Activated naive CD8-positive, alpha-beta T cell treated with anti-CD3 and anti-CD28 coated beads for 36 hours (primary cell): ENCODE measurements around the gene TXNDC8. TPM values are rescaled to one million over a fixed set of nuclear protein-coding genes. Genes with fewer than 3 reads are reported as not detected.
"Not testable (repeated sequence)": the region's sequence is repeated elsewhere in the genome, so short reads cannot be mapped to it uniquely, and the experiment has no call there.

Experiments
- DNase-seq: peaks from one replicate; pipeline ENCODE4 v3.0.0; 2021
- H3K27ac Mint-ChIP-seq: one replicate; pipeline ENCODE4 v1.8.0; 2022; ENCODE audit warnings: mild to moderate bottlenecking, moderate library complexity, mixed read lengths
- H3K27me3 Mint-ChIP-seq: one replicate; pipeline ENCODE4 v1.8.0; 2022; ENCODE audit warnings: mild to moderate bottlenecking, mixed read lengths
- H3K36me3 Mint-ChIP-seq: one replicate; pipeline ENCODE4 v1.8.0; 2021; ENCODE audit warnings: mild to moderate bottlenecking, mixed read lengths
- H3K4me1 Mint-ChIP-seq: one replicate; pipeline ENCODE4 v1.8.0; 2021; ENCODE audit warnings: mixed read lengths
- H3K4me3 Mint-ChIP-seq: one replicate; pipeline ENCODE4 v1.8.0; 2022; ENCODE audit warnings: mild to moderate bottlenecking, moderate library complexity, mixed read lengths
- H3K9me3 Mint-ChIP-seq: one replicate; pipeline ENCODE4 v1.8.0; 2022; ENCODE audit warnings: mixed read lengths
- total RNA-seq, 2 experiments: library from RNA; stranded (reverse); gene quantifications; one replicate each; pipeline ENCODE4 v1.2.3, GENCODE V29; 2021

The TXNDC8 gene
- total RNA-seq, result not detected

GRCh38 chr9:110337727-110338126, at the start of gene TXNDC8:
Gene TXNDC8 (minus strand): TSS chr9:110337863.
- Mint-ChIP-seq H3K4me3 (no peak within 1 kb of the TSS), H3K27me3 (no peaks in the 10 kb centered on the region), H3K27ac (no peak within 1 kb of the TSS), H3K9me3 (no peaks in the 10 kb centered on the region), H3K36me3 (no peaks in the 10 kb centered on the region), H3K4me1 (peaks cover 3% of the 10 kb centered on the region)
- DNase-seq, result no peak

- Mint-ChIP-seq H3K27me3 (no peaks in the 10 kb centered on the region), H3K4me3 (no peak overlapping the region), H3K27ac (no peak overlapping the region), H3K36me3 (no peaks in the 10 kb centered on the region), H3K4me1 (no peaks in the 10 kb centered on the region), H3K9me3 (no peaks in the 10 kb centered on the region)
- no peak for DNase-seq
Observed at GRCh38 chr9:110383491-110383890, 45.8 kb upstream of the TXNDC8 start.

GRCh38 chr9:110382731-110383130, 45.1 kb upstream of the TXNDC8 start:
- Mint-ChIP-seq H3K36me3 (no peaks in the 10 kb centered on the region), H3K4me3 (no peak overlapping the region), H3K27me3 (no peaks in the 10 kb centered on the region), H3K27ac (no peak overlapping the region), H3K9me3 (no peaks in the 10 kb centered on the region), H3K4me1 (no peaks in the 10 kb centered on the region)
- DNase-seq, result no peak

GRCh38 chr9:110371411-110372007, 33.8 kb upstream of the TXNDC8 start:
- Mint-ChIP-seq H3K4me3 (no peak overlapping the region), H3K27me3 (no peaks in the 10 kb centered on the region), H3K4me1 (no peaks in the 10 kb centered on the region), H3K9me3 (no peaks in the 10 kb centered on the region), H3K36me3 (no peaks in the 10 kb centered on the region), H3K27ac (no peak overlapping the region)
- DNase-seq, result no peak

- H3K9me3 Mint-ChIP-seq, result no peaks in the 10 kb centered on the region
Observed at GRCh38 chr9:110370315-110370714, 32.7 kb upstream of the TXNDC8 start.

GRCh38 chr9:110364451-110364850, 26.8 kb upstream of the TXNDC8 start:
- Mint-ChIP-seq H3K4me1 (no peaks in the 10 kb centered on the region), H3K4me3 (no peak overlapping the region), H3K9me3 (no peaks in the 10 kb centered on the region), H3K27me3 (no peaks in the 10 kb centered on the region), H3K36me3 (no peaks in the 10 kb centered on the region), H3K27ac (no peak overlapping the region)
- DNase-seq, result no peak

More at GRCh38 chr9:110370315-110370714, 32.7 kb upstream of the TXNDC8 start:
- no peak for DNase-seq
- H3K27ac Mint-ChIP-seq, result no peak overlapping the region
- H3K4me3 Mint-ChIP-seq, result no peak overlapping the region
- H3K27me3 Mint-ChIP-seq, result no peaks in the 10 kb centered on the region
- H3K36me3 Mint-ChIP-seq, result no peaks in the 10 kb centered on the region
- no peaks in the 10 kb centered on the region for H3K4me1 Mint-ChIP-seq

- DNase-seq, H3K36me3 Mint-ChIP-seq, H3K4me3 Mint-ChIP-seq, H3K9me3 Mint-ChIP-seq, H3K4me1 Mint-ChIP-seq, H3K27ac Mint-ChIP-seq, H3K27me3 Mint-ChIP-seq: not testable (repeated sequence)
Observed at GRCh38 chr9:110358992-110359391, 21.3 kb upstream of the TXNDC8 start.

- H3K4me1 Mint-ChIP-seq, result no peaks in the 10 kb centered on the region
- no peaks in the 10 kb centered on the region for H3K27me3 Mint-ChIP-seq
- no peak for DNase-seq
- no peak overlapping the region for H3K4me3 Mint-ChIP-seq
- H3K36me3 Mint-ChIP-seq, result no peaks in the 10 kb centered on the region
- H3K9me3 Mint-ChIP-seq, result no peaks in the 10 kb centered on the region
- no peak overlapping the region for H3K27ac Mint-ChIP-seq
Observed at GRCh38 chr9:110357505-110357904, 19.8 kb upstream of the TXNDC8 start.

- Mint-ChIP-seq H3K27ac (no peak overlapping the region), H3K9me3 (no peaks in the 10 kb centered on the region), H3K27me3 (no peaks in the 10 kb centered on the region), H3K4me3 (no peak overlapping the region), H3K36me3 (no peaks in the 10 kb centered on the region), H3K4me1 (no peaks in the 10 kb centered on the region)
- no peak for DNase-seq
Observed at GRCh38 chr9:110356639-110357395, 19.2 kb upstream of the TXNDC8 start.

GRCh38 chr9:110355911-110356310, 18.2 kb upstream of the TXNDC8 start:
- Mint-ChIP-seq H3K27ac (no peak overlapping the region), H3K4me3 (no peak overlapping the region), H3K4me1 (no peaks in the 10 kb centered on the region), H3K9me3 (no peaks in the 10 kb centered on the region), H3K27me3 (no peaks in the 10 kb centered on the region), H3K36me3 (no peaks in the 10 kb centered on the region)
- no peak for DNase-seq

GRCh38 chr9:110351009-110351467, 13.4 kb upstream of the TXNDC8 start:
- Mint-ChIP-seq H3K27me3 (no peaks in the 10 kb centered on the region), H3K9me3 (no peaks in the 10 kb centered on the region), H3K4me3 (no peak overlapping the region), H3K27ac (no peak overlapping the region), H3K36me3 (no peaks in the 10 kb centered on the region), H3K4me1 (no peaks in the 10 kb centered on the region)
- DNase-seq, result no peak

GRCh38 chr9:110346325-110346724, 8.7 kb upstream of the TXNDC8 start:
- Mint-ChIP-seq H3K4me1 (no peaks in the 10 kb centered on the region), H3K27me3 (no peaks in the 10 kb centered on the region), H3K27ac (no peak overlapping the region), H3K9me3 (no peaks in the 10 kb centered on the region), H3K4me3 (no peak overlapping the region), H3K36me3 (no peaks in the 10 kb centered on the region)
- DNase-seq, result no peak

- no peaks in the 10 kb centered on the region for H3K4me1 Mint-ChIP-seq
Observed at GRCh38 chr9:110344821-110345220, 7.2 kb upstream of the TXNDC8 start.

GRCh38 chr9:110343551-110343950, 5.9 kb upstream of the TXNDC8 start:
- Mint-ChIP-seq H3K9me3 (no peaks in the 10 kb centered on the region), H3K36me3 (no peaks in the 10 kb centered on the region), H3K27me3 (no peaks in the 10 kb centered on the region), H3K27ac (no peak overlapping the region), H3K4me1 (no peaks in the 10 kb centered on the region), H3K4me3 (no peak overlapping the region)
- no peak for DNase-seq

More at GRCh38 chr9:110344821-110345220, 7.2 kb upstream of the TXNDC8 start:
- no peaks in the 10 kb centered on the region for H3K9me3 Mint-ChIP-seq
- no peaks in the 10 kb centered on the region for H3K27me3 Mint-ChIP-seq
- H3K4me3 Mint-ChIP-seq, result no peak overlapping the region
- DNase-seq, result no peak
- H3K36me3 Mint-ChIP-seq, result no peaks in the 10 kb centered on the region
- H3K27ac Mint-ChIP-seq, result no peak overlapping the region

GRCh38 chr9:110340306-110340705, 2.6 kb upstream of the TXNDC8 start:
- Mint-ChIP-seq H3K4me1 (no peaks in the 10 kb centered on the region), H3K27ac (no peak overlapping the region), H3K36me3 (no peaks in the 10 kb centered on the region), H3K9me3 (no peaks in the 10 kb centered on the region), H3K27me3 (no peaks in the 10 kb centered on the region), H3K4me3 (no peak overlapping the region)
- no peak for DNase-seq

GRCh38 chr9:110338143-110338542, 480 bp upstream of the TXNDC8 start:
- Mint-ChIP-seq H3K27me3 (no peaks in the 10 kb centered on the region), H3K36me3 (no peaks in the 10 kb centered on the region), H3K4me1 (peaks cover 3% of the 10 kb centered on the region), H3K27ac (no peak overlapping the region), H3K9me3 (no peaks in the 10 kb centered on the region), H3K4me3 (no peak overlapping the region)
- no peak for DNase-seq
